DND-41 (cell line): ENCODE results near the gene DOLPP1.

Experiments used
- EZH2 ChIP-seq: IDR thresholded peaks from 3 replicates; pipeline ENCODE4 v1.6.1; 2012; ENCODE audit warnings: borderline replicate concordance, low read depth, mild to moderate bottlenecking, moderate library complexity, low read length, inconsistent platforms; ENCODE audit not compliant: severe bottlenecking
- TF ChIP-seq, protein P1 (sequence below): IDR thresholded peaks from 2 replicates; pipeline ENCODE4 v1.5.1; 2012; ENCODE audit warnings: borderline replicate concordance, low read length, moderate library complexity, mild to moderate bottlenecking; ENCODE audit not compliant: poor library complexity, severe bottlenecking; ENCODE audit errors: extremely low read depth

DNA sequence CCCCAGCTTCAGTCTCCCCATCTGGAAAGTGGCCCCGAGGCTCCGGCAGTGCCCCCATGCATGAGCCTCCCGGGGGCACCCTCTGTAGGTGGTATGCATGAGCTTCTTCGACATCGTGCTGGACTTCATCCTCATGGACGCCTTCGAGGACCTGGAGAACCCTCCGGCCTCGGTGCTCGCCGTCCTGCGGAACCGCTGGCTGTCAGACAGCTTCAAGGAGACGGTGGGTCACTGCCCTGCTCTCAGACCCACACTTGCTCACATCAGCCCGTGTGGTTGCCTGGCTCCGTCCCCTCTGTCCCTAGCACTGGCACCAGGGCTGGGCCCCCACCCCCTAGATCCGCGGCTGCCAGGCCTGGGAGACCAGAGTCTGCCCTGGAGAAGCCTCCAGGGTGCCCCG lies 12.8 kb upstream of the DOLPP1 start:
- TF ChIP-seq, protein P1, sequence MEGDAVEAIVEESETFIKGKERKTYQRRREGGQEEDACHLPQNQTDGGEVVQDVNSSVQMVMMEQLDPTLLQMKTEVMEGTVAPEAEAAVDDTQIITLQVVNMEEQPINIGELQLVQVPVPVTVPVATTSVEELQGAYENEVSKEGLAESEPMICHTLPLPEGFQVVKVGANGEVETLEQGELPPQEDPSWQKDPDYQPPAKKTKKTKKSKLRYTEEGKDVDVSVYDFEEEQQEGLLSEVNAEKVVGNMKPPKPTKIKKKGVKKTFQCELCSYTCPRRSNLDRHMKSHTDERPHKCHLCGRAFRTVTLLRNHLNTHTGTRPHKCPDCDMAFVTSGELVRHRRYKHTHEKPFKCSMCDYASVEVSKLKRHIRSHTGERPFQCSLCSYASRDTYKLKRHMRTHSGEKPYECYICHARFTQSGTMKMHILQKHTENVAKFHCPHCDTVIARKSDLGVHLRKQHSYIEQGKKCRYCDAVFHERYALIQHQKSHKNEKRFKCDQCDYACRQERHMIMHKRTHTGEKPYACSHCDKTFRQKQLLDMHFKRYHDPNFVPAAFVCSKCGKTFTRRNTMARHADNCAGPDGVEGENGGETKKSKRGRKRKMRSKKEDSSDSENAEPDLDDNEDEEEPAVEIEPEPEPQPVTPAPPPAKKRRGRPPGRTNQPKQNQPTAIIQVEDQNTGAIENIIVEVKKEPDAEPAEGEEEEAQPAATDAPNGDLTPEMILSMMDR, result no peak
- no peak for TF ChIP-seq EZH2
